Measurements from ENCODE around the gene CASK. TPM values are rescaled to one million over a fixed set of nuclear protein-coding genes. Genes with fewer than 3 reads are reported as not detected.
A peak's percentile ranks its signal among the peaks of the same experiment; 100 is the strongest.

The CASK gene
- total RNA-seq, 1 donor from 2014 or later, result 58.8 TPM

DNA sequence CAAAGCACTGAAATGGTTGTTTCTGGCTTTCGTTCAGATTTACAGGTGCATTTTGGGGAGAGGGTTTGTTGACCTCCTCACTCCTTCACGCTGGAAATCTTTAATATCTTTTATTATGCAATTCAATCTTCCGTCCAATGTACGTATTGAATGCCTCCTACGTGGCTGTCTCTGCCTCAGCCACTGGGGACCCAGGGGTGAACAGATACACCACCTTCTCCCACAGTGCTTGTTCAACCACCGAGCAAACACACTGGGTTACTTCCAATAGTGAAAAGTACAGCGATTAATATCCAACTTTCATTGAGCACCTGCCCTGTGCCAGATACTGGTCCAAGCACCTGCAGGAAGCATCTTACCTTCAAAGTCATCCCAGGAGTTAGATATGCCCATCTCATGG, 424.2 kb downstream of the CASK start:
- TF ChIP-seq, protein P1, sequence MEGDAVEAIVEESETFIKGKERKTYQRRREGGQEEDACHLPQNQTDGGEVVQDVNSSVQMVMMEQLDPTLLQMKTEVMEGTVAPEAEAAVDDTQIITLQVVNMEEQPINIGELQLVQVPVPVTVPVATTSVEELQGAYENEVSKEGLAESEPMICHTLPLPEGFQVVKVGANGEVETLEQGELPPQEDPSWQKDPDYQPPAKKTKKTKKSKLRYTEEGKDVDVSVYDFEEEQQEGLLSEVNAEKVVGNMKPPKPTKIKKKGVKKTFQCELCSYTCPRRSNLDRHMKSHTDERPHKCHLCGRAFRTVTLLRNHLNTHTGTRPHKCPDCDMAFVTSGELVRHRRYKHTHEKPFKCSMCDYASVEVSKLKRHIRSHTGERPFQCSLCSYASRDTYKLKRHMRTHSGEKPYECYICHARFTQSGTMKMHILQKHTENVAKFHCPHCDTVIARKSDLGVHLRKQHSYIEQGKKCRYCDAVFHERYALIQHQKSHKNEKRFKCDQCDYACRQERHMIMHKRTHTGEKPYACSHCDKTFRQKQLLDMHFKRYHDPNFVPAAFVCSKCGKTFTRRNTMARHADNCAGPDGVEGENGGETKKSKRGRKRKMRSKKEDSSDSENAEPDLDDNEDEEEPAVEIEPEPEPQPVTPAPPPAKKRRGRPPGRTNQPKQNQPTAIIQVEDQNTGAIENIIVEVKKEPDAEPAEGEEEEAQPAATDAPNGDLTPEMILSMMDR (conservative IDR thresholded peaks at IDR 0.05; ENCODE audit: low read depth, low read length), result no peak
- no peak for DNase-seq (ENCODE audit: low read depth)

DNA sequence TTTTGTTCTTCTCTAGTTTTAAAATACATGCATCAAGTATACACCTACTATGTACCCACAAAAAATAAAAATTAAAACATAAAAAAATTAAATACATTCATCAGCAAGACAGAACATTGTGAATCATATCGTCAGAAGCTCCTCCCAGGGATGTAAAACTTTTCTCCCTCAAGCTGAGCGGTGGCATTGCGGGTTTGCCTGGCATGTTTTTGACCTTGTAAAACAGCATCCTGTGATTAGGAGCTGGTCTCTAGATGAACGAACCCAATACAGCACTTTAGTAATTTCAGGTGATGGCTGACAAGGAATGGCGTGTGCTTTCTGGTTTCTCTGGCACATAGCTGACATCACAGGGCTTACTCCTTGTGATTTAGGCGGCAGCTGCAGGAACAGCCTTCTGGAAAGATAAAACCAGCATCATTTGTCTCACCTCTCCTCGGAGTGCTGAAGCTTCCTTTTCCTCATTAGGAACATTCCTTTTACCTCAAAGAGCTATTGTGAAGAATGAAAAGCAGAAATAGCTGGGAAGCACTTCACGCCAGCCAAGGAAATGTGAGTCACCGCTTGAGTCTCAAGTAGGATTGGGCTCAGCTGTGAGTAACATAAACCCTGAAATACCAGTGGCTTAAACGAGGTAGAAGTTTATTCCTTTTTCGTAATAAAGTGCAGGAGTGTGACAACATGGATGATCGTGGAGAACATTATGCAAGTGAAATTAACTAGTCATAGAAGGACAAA, 431.9 kb downstream of the CASK start:
- H3K4me3 ChIP-seq (ENCODE audit: low read depth, low read length), result no peak overlapping the region
- TF ChIP-seq, protein P1 (conservative IDR thresholded peaks at IDR 0.05; ENCODE audit: low read depth, low read length), result no peak
- peak; percentile 81 for DNase-seq (ENCODE audit: low read depth)

More for the DNA sequence above, 424.2 kb downstream of the CASK start:
- H3K4me3 ChIP-seq (ENCODE audit: low read depth, low read length), result no peak overlapping the region

DNA sequence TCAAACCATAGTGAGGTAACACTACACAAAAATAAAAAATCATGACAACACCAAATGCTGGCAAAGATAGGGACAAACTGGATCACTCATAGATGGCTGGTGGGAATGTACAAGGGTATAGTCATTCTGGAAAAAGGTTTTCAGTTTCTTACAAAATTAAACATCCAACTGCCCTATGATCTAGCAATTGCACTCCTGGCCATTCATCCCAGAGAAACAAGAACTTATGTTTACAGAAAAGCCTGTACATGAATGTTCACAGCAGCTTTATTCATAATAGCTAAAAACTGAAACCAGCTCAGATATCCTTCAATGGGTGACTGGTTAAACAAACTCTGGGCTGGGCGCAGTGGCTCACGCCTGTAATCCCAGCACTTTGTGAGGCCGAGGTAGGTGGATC, 432.9 kb downstream of the CASK start:
- TF ChIP-seq, protein P1 (conservative IDR thresholded peaks at IDR 0.05; ENCODE audit: low read depth, low read length), result no peak
- no peak overlapping the region for H3K4me3 ChIP-seq (ENCODE audit: low read depth, low read length)
- DNase-seq (ENCODE audit: low read depth), result no peak

DNA sequence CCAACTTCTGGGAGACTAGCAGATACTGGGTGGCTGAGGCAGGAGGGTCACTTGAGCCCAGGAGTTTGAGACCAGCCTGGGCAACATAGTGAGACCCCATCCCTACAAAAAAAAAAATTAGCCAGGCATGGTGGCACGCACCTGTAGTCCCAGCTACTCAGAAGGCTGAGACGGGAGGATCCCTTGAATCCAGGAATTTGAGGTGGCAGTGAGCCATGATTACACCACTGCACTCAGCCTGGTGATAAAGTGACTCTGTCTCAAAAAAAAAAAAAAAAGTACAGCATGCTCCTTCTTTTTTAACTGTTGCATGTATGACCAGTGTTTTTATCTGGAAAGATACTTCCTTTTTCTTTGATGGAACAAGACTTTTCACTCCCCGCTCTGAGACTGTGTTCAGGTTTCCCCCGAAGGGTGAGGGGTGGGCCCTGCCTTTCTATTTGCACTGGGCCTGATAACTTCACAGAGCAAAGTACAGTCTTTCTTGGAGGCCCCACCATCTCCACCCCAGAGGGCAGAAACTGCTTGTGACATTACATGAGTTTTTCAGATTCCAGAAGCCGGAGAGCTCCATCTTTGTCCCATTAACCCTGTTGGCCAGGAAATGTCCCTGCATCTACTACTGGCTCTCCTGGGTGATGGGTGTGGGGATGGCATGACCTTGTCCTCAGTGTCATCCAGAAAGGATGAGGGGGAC, 441.1 kb downstream of the CASK start:
- no peak overlapping the region for H3K4me3 ChIP-seq (ENCODE audit: low read depth, low read length)
- DNase-seq (ENCODE audit: low read depth), result no peak
- TF ChIP-seq, protein P1 (conservative IDR thresholded peaks at IDR 0.05; ENCODE audit: low read depth, low read length), result no peak

DNA sequence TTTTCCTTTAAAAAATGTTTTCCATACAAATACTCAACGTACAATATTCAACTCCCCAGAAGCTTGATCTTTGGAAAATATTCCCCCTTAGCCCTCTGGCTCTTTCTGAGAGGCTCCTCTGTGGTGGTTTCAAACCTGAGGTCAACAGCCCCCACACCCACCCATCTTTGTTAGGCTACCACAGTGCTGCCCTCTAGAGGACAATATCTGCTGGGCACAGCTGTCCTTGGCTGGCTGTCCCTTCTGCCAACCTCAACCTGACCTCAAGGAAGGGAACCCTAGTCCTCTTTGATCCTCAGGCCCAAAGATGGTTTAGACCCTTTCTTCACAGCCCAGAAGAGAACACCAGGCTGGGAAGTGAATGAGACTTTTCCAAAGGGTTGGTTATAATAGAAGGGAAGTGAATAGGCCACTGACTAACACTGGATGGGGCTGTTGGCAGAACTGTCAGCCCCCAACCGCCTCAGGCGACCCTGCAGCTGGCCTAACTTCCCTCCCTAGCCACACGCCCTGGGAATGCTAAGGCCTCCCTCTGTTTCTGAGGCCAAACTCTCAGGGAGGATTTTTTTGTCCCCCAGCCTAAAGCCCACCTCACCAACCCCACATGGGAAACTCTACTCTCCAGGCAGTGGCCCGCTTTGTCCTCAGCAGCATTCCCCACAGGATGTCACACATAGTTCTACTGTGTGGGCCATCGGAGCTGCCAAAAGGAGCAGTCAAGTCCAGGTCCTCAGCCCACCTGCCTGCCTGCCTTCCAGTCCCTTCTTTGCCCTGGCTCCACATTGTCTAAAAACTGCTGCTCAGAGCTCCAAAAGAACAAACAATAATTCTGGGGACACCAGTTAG, 441.9 kb downstream of the CASK start:
- DNase-seq (ENCODE audit: low read depth), result no peak
- TF ChIP-seq, protein P1 (conservative IDR thresholded peaks at IDR 0.05; ENCODE audit: low read depth, low read length), result peak; percentile 49
- H3K4me3 ChIP-seq (ENCODE audit: low read depth, low read length), result no peak overlapping the region

DNA sequence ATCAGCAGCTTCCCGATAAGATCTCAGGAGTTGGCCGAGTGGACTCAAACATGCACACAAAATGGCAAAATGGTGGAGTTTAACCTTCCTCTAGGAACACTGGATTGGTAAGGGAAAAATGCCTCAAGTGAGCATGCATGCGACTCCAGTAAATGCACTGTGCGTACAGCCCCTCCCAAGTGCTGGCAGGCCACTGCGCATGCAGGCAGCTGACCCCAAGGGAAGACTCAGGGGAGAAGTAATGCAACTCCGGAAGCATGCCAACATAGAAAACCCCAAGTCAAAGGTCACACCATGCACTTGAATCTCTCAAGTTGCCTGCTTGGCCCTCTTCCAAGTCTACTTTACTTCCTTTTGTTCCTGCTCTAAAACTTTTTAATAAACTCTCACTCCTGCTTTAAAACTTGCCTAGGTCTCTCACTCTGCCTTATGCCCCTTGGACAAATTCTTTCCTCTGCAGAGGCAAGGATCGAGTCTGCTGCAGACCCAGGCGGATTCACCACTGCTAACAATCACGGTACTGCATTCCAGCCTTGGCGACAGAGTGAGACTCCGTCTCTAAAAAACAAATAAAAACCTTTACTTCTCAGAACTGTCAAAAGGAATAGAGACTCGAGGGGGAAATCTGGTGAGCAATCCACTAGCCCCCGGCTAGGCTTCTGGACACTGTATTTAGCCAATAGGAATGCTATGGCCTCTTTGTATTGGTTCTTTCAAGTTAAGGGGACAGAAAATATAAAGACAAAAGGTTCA, 442.7 kb downstream of the CASK start:
- DNase-seq (ENCODE audit: low read depth), result no peak
- no peak overlapping the region for H3K4me3 ChIP-seq (ENCODE audit: low read depth, low read length)
- TF ChIP-seq, protein P1 (conservative IDR thresholded peaks at IDR 0.05; ENCODE audit: low read depth, low read length), result no peak

Measured in epithelial cell of proximal tubule (primary cell).